Stomach smooth muscle (tissue), 2 donors: ENCODE results near the gene POLE.

Source experiments
- H3K27ac ChIP-seq: one replicate; pipeline ENCODE4 v1.7.0; 2013; ENCODE audit warnings: mild to moderate bottlenecking, low read length, inconsistent platforms
- H3K27me3 ChIP-seq, 2 donors: one replicate each; pipeline ENCODE4 v1.7.0; 2013; ENCODE audit warnings: low read length in 2 of 2; ENCODE audit not compliant: insufficient read depth in 2 of 2, control insufficient read depth in 1 of 2
- H3K36me3 ChIP-seq, 2 donors: one replicate each; pipeline ENCODE4 v1.7.0; 2013; ENCODE audit warnings: low read length in 2 of 2; ENCODE audit not compliant: control insufficient read depth in 2 of 2, insufficient read depth in 2 of 2
- H3K4me1 ChIP-seq: one replicate; pipeline ENCODE4 v1.7.0; 2013; ENCODE audit warnings: low read length; ENCODE audit not compliant: control insufficient read depth, insufficient read depth
- H3K4me3 ChIP-seq, 2 donors: one replicate each; pipeline ENCODE4 v1.7.0; 2013; ENCODE audit warnings: low read length in 2 of 2
- H3K9ac ChIP-seq, 2 donors: one replicate each; pipeline ENCODE4 v1.7.0; 2013; ENCODE audit warnings: low read length in 2 of 2, mild to moderate bottlenecking in 1 of 2
- H3K9me3 ChIP-seq, 2 donors: one replicate each; pipeline ENCODE4 v1.7.0; 2013; ENCODE audit warnings: low read length in 2 of 2; ENCODE audit not compliant: control insufficient read depth in 2 of 2
- donor health status: healthy.
- donor health status: Pancreatic carcinoma.

The POLE gene

DNA sequence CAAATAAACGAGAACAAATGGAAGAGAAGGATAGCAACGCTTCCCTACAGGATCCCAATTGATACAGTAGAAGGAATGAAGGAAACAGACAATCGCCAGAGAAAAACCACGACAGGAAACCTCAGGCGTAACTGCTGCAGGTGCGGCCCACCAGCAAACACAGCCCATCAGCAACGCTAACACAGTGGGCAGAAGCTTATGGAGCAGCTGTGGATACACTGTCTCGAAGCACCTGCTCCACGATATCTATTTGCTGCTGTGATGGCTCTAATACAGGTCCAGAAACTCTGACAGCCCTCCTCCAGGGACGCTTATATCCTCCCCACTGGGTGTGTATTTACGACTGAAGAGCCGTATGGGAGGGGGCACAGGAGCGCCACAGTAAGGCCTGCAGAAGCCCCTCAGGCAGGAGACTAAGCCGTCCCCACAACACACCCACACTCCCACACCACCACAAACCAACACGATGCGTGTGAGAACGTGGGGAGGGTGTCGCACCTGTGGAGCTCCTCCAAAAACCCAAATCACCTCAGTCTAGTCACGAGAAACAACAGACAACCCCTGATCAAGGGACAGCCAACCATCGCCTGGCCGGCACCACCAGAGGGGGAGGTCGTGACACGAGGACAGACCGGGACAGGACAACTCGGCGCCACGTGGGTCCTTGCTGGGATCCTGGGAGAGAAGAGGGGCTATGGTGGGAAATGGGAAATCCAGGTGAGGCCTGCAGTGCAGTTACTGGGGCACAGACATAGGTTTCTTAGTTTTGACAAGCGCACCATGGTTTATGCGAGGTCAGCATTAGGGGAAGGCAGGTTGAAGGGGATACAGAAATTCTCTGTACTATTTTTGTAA lies 24.0 kb downstream of the POLE start:
- Histone ChIP-seq H3K27ac (no peak overlapping the region), H3K9ac (no peak overlapping the region), H3K9me3 (no peaks in the 10 kb centered on the region), H3K27me3 (no peaks in the 10 kb centered on the region), H3K36me3 (peaks cover 28 to 71% of the 10 kb centered on the region in 2 donors), H3K4me1 (no peaks in the 10 kb centered on the region), H3K4me3 (no peak overlapping the region)

DNA sequence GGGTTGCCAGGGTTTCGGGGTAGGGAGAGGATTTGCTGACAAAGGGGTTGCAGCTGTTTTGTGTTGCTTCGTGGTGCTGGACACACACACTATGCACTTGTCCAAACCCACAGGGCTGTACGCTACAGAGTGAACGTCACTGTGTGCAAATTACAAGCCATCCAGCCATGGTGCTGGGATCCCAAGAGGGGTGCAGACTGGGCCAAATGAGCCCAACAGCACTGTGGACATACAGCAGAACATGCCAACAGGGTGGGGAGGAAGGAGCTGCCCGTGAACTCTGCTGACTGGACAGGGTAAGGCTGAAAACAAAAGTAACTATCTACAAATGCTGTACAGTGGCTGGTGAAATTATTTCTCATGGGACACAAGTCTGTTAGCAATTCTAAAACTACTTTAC lies 25.2 kb downstream of the POLE start:
- Histone ChIP-seq H3K27ac (no peak overlapping the region), H3K9ac (no peak overlapping the region), H3K9me3 (no peaks in the 10 kb centered on the region), H3K4me1 (no peaks in the 10 kb centered on the region), H3K27me3 (no peaks in the 10 kb centered on the region), H3K4me3 (no peak overlapping the region), H3K36me3 (peaks cover 33 to 75% of the 10 kb centered on the region in 2 donors)

DNA sequence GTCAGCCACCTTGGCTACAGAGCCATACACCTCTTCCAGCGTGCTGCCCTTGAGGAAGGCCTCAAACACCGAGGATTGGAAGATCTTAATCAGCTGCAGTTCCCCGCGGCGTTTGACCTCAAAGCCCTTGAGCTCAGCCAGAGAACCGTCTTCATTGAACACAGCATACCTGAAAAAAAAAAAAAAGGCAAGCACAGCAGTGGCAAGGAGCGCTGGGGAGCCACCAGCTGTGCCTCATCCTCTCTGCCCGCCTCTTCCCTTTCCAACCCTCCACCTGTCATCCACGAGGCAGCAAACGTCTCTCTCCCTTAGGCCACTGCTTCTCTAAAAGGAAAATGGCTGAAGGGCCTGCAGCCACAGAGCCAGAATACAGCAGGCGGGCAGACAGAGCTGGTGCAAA lies 26.1 kb downstream of the POLE start:
- H3K4me1 ChIP-seq = no peaks in the 10 kb centered on the region
- peaks cover 34 to 69% of the 10 kb centered on the region in 2 donors for H3K36me3 ChIP-seq
- H3K27ac ChIP-seq = no peak overlapping the region
- no peaks in the 10 kb centered on the region for H3K27me3 ChIP-seq
- no peaks in the 10 kb centered on the region for H3K9me3 ChIP-seq
- H3K4me3 ChIP-seq = no peak overlapping the region
- H3K9ac ChIP-seq = no peak overlapping the region

DNA sequence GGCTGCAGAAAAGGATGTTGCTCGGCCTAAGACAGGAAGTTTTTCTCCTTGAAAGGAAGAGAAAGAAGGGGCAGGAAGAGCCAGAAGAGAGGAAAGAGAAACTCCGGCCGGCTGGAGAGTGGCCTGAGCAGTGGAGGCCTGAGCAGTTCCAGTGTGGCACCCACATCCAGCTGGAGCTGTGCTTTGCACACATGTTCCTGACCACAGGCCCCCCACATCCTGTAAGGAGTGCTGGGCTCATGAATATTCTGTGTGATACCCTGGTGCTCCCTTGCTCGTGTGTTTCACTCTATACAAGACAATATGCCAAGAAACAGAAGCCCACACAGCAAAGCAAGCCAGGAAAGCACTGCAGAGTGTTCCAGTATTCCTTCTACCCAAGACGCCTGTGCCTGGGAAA lies 27.1 kb downstream of the POLE start:
- Histone ChIP-seq H3K9me3 (no peaks in the 10 kb centered on the region), H3K27me3 (no peaks in the 10 kb centered on the region), H3K4me3 (no peak overlapping the region), H3K36me3 (peaks cover 34 to 64% of the 10 kb centered on the region in 2 donors), H3K4me1 (no peaks in the 10 kb centered on the region), H3K9ac (no peak overlapping the region), H3K27ac (no peak overlapping the region)

DNA sequence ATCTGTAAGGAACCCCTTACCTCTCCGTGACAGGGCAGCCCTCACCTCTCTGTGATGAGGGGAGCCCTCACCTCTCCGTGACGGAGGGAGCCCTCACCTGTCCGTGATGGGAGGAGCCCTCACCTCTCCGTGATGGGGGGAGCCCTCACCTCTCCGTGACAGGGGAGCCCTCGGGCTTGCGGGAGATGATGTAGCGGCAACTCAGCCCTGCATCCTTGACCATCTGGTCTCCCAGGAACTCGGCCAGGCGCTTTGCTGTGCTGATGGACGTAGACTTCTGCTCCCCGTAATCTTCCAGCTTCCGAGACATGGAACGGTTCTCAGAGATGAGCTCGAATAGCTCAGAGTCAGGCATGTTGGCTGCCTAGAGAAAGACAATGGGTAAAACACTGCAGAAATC lies 28.0 kb downstream of the POLE start:
- H3K36me3 ChIP-seq = peaks cover 34 to 62% of the 10 kb centered on the region in 2 donors
- H3K9me3 ChIP-seq = no peaks in the 10 kb centered on the region
- H3K27me3 ChIP-seq = no peaks in the 10 kb centered on the region
- H3K4me1 ChIP-seq = no peaks in the 10 kb centered on the region
- no peak overlapping the region for H3K4me3 ChIP-seq
- H3K9ac ChIP-seq = no peak overlapping the region
- H3K27ac ChIP-seq = no peak overlapping the region

DNA sequence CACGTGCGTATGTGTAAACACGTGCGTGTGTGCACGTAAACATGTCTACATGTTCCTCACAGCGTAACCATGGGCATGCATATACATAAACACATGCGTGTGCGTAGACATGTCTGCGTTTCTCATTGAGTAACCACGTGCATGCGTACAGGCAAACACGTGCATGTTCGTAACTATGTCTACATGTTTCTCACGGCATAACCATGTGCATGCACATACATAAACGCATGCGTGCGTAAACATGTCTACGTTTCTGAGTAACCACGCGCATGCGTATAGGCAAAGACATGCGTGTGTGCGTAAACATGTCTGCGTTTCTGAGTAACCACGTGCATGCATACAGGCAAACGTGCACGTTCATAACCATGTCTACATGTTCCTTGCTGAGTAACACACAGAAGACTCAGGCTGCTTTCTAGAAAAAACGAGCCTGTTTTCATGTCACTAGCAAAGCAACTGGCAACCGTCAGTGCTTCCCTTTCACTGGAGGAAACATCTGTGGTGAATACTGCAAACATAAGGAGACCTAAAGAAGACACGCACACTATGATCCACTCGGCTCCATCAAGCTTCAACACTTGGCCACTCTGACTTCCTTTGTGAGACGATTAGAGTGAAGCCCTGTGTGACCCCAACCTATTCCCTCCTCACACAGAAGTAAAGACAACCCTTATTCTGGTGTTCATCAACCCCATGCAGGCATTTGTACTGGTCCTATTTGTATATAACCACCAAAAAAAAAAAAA lies 28.8 kb downstream of the POLE start:
- H3K9ac ChIP-seq = no peak overlapping the region
- no peak overlapping the region for H3K4me3 ChIP-seq
- H3K4me1 ChIP-seq = no peaks in the 10 kb centered on the region
- H3K27me3 ChIP-seq = no peaks in the 10 kb centered on the region
- no peak overlapping the region for H3K27ac ChIP-seq
- no peaks in the 10 kb centered on the region for H3K9me3 ChIP-seq
- peaks cover 34 to 56% of the 10 kb centered on the region in 2 donors for H3K36me3 ChIP-seq

DNA sequence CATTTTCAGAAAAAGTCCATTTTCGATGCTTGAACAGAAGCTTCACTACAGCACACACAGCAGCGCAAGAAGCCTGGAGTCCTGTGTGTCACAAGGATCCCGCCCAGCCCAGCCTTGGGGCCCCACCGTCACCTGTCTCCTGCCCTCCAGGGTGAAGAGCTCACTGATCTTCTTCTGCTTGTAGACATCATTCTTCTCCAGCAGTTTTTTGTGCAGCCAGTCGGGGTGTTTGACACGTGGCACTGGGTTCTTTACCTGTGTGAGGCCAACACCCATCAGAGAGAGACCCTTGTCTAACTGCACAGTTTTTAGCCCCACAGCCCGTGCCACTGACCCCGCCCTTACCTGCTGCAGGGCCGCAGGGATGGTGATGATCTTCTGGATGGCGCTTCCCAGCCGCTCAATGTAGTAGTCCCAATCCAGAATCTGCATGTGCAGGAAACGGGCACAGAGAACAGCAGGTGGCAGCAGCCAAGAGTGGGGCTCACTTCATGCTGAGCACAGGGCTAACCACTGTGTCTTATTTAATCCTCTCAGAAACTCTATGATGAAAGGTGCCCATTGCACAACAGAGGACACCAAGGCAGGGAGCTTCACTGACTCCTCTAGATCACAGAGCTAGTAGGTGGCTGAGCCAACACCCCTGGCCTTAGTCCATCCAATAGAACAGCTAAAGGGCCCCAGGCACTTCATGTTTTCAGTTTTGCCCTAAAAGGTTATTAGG lies 30.0 kb downstream of the POLE start:
- no peak overlapping the region for H3K9ac ChIP-seq
- no peak overlapping the region for H3K4me3 ChIP-seq
- no peaks in the 10 kb centered on the region for H3K27me3 ChIP-seq
- H3K9me3 ChIP-seq = no peaks in the 10 kb centered on the region
- H3K4me1 ChIP-seq = no peaks in the 10 kb centered on the region
- H3K36me3 ChIP-seq = peaks cover 30 to 52% of the 10 kb centered on the region in 2 donors
- no peak overlapping the region for H3K27ac ChIP-seq

DNA sequence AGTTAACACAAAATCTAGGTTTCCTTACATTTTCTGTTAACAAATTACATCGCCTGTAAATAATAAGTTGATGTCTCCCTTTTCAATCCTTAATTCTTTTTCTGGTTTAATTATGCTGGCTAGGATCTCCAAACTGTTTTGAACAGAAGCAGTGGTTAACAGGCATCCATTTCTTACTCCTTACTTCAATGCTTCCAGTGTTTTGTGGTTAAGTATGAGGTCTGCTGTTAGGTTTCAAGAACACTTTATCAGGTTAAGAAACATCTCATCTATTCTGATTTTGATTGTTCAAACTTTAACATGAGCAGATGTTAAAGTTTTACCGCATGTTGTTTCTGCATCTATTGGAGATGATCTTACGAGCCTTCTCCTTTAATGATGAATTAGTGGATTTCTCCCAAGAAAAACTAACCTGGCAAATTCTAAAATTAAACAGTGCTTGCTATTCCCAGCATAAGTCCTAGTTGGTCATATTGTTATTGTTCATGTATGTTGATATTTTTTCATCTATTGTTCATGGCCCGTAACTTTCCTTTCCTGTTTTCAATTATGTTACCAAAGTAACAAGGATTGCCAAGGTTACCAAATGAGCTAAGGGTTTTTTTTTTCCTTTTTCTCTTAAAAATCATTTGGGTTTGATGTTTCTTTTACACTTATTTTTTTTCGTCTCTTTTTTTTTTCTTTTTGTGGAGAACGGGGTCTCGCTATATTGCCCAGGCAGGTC lies 33.4 kb downstream of the POLE start:
- no peaks in the 10 kb centered on the region for H3K27me3 ChIP-seq

DNA sequence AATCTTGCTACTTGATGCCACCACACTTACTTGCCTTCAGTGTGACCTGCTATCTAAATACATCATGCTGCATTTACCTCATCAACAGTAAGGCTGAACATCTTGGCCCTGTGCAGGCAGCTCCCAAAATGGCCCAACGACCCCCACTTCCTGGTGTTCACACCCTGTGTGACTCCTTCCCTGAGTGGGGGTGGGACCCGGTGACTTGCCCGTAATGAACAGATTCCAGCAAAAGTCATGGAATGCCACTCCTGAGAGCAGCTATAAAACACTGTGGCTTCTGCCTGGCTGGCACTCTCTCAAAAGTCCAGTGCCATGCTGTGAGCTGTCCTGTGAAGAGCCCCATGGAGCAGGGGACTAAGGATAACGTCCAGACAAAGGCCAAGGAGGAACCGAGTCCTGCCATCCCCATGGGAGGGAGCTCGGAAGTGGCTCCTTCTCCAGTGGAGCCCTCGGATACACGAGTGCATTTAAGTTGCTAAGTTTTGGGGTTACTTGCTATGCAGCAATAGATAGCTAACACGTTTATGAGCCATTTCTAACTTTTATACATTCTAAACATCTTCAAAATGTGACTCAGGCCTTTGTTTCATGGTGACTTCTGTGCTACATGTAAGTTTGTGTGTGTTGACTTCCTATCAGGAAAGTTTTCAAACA lies 35.6 kb downstream of the POLE start:
- Histone ChIP-seq H3K9me3 (no peaks in the 10 kb centered on the region), H3K4me1 (no peaks in the 10 kb centered on the region), H3K4me3 (no peak overlapping the region), H3K9ac (no peak overlapping the region), H3K27me3 (no peaks in the 10 kb centered on the region), H3K27ac (no peak overlapping the region), H3K36me3 (peaks cover 3 to 29% of the 10 kb centered on the region in 2 donors)

More for the DNA sequence above, 33.4 kb downstream of the POLE start:
- Histone ChIP-seq H3K4me3 (no peak overlapping the region), H3K9ac (no peak overlapping the region), H3K36me3 (peaks cover 17 to 33% of the 10 kb centered on the region in 2 donors), H3K27ac (no peak overlapping the region), H3K4me1 (no peaks in the 10 kb centered on the region), H3K9me3 (no peaks in the 10 kb centered on the region)
